Measurements from ENCODE around the gene CFAP58. TPM values are rescaled to one million over a fixed set of nuclear protein-coding genes. Genes with fewer than 3 reads are reported as not detected.

Gene CFAP58
- total RNA-seq, 2 experiments from 2014 or later, result not detected

DNA sequence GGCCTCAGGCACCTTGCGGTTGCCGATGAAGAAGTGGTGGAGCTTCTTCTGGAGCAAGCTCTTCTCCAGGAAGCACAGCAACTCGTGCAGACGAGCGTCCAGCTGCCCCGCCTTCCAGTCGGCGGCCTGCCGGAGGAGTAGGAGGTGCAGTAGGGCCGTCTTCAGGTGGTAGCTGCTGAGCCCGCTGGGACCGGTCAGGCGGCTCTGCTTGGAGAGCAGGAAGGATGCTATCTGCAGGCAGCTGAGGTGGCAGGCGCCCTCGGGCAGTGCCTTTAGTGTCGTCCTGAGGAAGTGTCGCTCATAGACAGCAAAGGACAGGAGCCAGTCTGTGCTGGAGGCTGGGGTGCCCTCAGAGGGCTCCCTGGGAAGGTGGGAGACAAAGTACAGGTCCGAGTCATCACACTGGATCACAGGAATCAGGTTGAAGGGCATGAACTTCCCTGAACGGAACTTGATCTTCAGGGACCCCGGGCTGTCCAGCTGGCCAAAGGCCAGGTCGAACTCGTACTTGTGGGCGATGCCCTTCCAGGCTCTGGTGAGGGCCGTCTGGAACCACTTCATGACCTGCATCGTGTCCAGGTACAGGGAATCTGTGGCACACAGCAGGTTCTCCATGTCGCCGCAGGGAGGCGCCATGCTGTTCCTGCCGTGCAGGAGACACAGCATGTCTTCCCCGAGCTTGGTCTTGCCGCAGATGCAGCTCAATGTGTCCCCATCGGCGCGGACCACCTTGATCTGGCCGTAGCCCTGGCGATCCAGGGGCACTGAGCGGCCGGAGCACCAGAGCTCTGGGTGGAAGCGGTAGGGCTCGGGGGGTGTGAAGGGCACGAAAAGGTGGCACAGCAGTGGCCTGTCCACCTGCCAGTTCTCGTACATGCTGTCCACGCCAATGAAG is 38.8 kb upstream of the CFAP58 start:
- peaks cover 67% of the 10 kb centered on the region for H3K36me3 Mint-ChIP-seq (ENCODE audit: low read depth)
- POLR2A ChIA-PET, result interaction anchor here (1.1 kb wide), 1 partner anchor 10 kb away, joined by 3 read pairs; no protein-coding TSS in a partner anchor
- intact Hi-C loops (cut with DNase I, micrococcal nuclease), result no loop called here
- Histone ChIP-seq H3K27ac (ENCODE audit: low read depth in 1 of 2, low read length in 2 of 2) (no peak overlapping the region), H3K9me3 (ENCODE audit: control insufficient read depth in 1 of 2, insufficient read depth in 1 of 2, low read length in 2 of 2) (no peaks in the 10 kb centered on the region), H3K4me3 (ENCODE audit: low read length) (no peak overlapping the region), H3K4me1 (ENCODE audit: insufficient read depth, low read length) (peaks cover 40% of the 10 kb centered on the region), H3K27me3 (ENCODE audit: control insufficient read depth in 1 of 2, insufficient read depth in 2 of 2, low read length in 2 of 2) (no peaks in the 10 kb centered on the region), H3K36me3 (ENCODE audit: insufficient read depth, low read length) (peaks cover 75% of the 10 kb centered on the region)
- peaks cover 58% of the 10 kb centered on the region for H3K4me1 Mint-ChIP-seq (ENCODE audit: low read depth)
- no peak for ATAC-seq (ENCODE audit: poor library complexity)
- no peak for DNase-seq
- no peak overlapping the region for H3K4me3 Mint-ChIP-seq
- TF ChIP-seq, protein P1, sequence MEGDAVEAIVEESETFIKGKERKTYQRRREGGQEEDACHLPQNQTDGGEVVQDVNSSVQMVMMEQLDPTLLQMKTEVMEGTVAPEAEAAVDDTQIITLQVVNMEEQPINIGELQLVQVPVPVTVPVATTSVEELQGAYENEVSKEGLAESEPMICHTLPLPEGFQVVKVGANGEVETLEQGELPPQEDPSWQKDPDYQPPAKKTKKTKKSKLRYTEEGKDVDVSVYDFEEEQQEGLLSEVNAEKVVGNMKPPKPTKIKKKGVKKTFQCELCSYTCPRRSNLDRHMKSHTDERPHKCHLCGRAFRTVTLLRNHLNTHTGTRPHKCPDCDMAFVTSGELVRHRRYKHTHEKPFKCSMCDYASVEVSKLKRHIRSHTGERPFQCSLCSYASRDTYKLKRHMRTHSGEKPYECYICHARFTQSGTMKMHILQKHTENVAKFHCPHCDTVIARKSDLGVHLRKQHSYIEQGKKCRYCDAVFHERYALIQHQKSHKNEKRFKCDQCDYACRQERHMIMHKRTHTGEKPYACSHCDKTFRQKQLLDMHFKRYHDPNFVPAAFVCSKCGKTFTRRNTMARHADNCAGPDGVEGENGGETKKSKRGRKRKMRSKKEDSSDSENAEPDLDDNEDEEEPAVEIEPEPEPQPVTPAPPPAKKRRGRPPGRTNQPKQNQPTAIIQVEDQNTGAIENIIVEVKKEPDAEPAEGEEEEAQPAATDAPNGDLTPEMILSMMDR (IDR thresholded peaks at IDR 0.05), result no peak
- no peak overlapping the region for H3K27ac Mint-ChIP-seq
- H3K9me3 Mint-ChIP-seq, result no peaks in the 10 kb centered on the region
- CTCF ChIA-PET, result interaction anchor here (1.2 to 2.0 kb wide), 2 partner anchors 17 to 39 kb away, joined by 3 to 5 read pairs; partner anchors contain the start of gene CFAP58
- no peaks in the 10 kb centered on the region for H3K27me3 Mint-ChIP-seq

DNA sequence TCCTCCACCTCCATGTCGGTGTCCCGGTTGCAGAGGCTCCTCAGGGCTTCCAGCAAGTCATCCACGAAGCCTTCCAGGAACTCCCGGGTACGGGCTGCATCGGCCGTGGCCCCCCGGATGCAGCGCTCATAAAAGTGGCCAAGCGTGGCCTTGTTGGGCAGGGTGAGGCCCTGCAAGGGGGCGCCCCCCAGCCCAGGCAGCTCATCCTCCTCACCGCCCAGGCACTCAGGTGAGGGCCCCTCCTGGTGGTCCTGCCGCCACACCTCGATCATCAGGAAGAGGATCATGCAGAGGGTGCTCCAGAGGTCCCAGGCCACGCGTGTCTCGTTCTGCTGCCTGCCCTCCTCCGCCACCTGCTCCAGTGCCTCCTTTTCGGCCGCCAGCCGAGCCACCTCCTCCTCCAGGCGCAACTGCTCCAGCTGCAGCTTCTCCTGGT is 38.1 kb upstream of the CFAP58 start:
- Histone ChIP-seq H3K4me1 (ENCODE audit: insufficient read depth, low read length) (peaks cover 36% of the 10 kb centered on the region), H3K27me3 (ENCODE audit: control insufficient read depth in 1 of 2, insufficient read depth in 2 of 2, low read length in 2 of 2) (no peaks in the 10 kb centered on the region), H3K9me3 (ENCODE audit: control insufficient read depth in 1 of 2, insufficient read depth in 1 of 2, low read length in 2 of 2) (no peaks in the 10 kb centered on the region), H3K27ac (ENCODE audit: low read depth in 1 of 2, low read length in 2 of 2) (no peak overlapping the region), H3K36me3 (ENCODE audit: insufficient read depth, low read length) (peaks cover 73% of the 10 kb centered on the region), H3K4me3 (ENCODE audit: low read length) (no peak overlapping the region)
- Mint-ChIP-seq H3K4me1 (ENCODE audit: low read depth) (peaks cover 58% of the 10 kb centered on the region), H3K9me3 (no peaks in the 10 kb centered on the region), H3K36me3 (ENCODE audit: low read depth) (peaks cover 67% of the 10 kb centered on the region), H3K4me3 (no peak overlapping the region), H3K27me3 (no peaks in the 10 kb centered on the region), H3K27ac (no peak overlapping the region)
- no peak for DNase-seq
- intact Hi-C loops (cut with DNase I, micrococcal nuclease), result no loop called here
- TF ChIP-seq, protein P1 (IDR thresholded peaks at IDR 0.05), result no peak
- ChIA-PET CTCF (interaction anchor here (0.8 to 2.0 kb wide), 2 partner anchors 10 to 38 kb away, joined by 3 to 5 read pairs; partner anchors contain the start of gene CFAP58), POLR2A (no interaction called here)
- no peak for ATAC-seq (ENCODE audit: poor library complexity)

- no peaks in the 10 kb centered on the region for H3K27me3 ChIP-seq (ENCODE audit: control insufficient read depth in 1 of 2, insufficient read depth in 2 of 2, low read length in 2 of 2)
- peaks cover 37% of the 10 kb centered on the region for H3K4me1 ChIP-seq (ENCODE audit: insufficient read depth, low read length)
- CTCF ChIA-PET, result interaction anchor here (0.8 to 2.0 kb wide), 2 partner anchors 11 to 37 kb away, joined by 3 to 5 read pairs; partner anchors contain the start of gene CFAP58
- Mint-ChIP-seq H3K4me1 (ENCODE audit: low read depth) (peaks cover 56% of the 10 kb centered on the region), H3K4me3 (no peak overlapping the region), H3K27me3 (no peaks in the 10 kb centered on the region), H3K27ac (peak overlapping the region; percentile 73), H3K36me3 (ENCODE audit: low read depth) (peaks cover 60% of the 10 kb centered on the region), H3K9me3 (no peaks in the 10 kb centered on the region)
- H3K9me3 ChIP-seq (ENCODE audit: control insufficient read depth in 1 of 2, insufficient read depth in 1 of 2, low read length in 2 of 2), result no peaks in the 10 kb centered on the region
- peaks cover 64% of the 10 kb centered on the region for H3K36me3 ChIP-seq (ENCODE audit: insufficient read depth, low read length)
- POLR2A ChIA-PET, result no interaction called here
- no peak for DNase-seq
- no peak overlapping the region for H3K27ac ChIP-seq (ENCODE audit: low read depth in 1 of 2, low read length in 2 of 2)
- no peak overlapping the region for H3K4me3 ChIP-seq (ENCODE audit: low read length)
- TF ChIP-seq, protein P1 (IDR thresholded peaks at IDR 0.05), result no peak
- intact Hi-C loops (cut with DNase I, micrococcal nuclease), result no loop called here
- ATAC-seq (ENCODE audit: poor library complexity), result no peak
Observed at GRCh38 chr10:104316321-104317099, 37.1 kb upstream of the CFAP58 start.
